T47D (cell line): ENCODE measurements around the gene RAI1.
A peak's percentile ranks its signal among the peaks of the same experiment; 100 is the strongest.

Experiments
- DNase-seq, 2 experiments: peaks; one replicate each; pipeline versions ENCODE4 v3.0.0 to v3.0.0-alpha.2; 2011 to 2012; ENCODE audit warnings: low read depth in 1 of 2, low spot score in 1 of 2
- JUND ChIP-seq: IDR thresholded peaks from 2 replicates; pipeline ENCODE4 v1.6.1; 2012; ENCODE audit warnings: low read depth
- in situ Hi-C: cut with HindIII; loops from 2 replicates; pipeline ENCODE4 v1.10.0; 2016; ENCODE audit warnings: low sequenced_read_pairs, low pct_unique_long_range_greater_than_20kb

The RAI1 gene

GRCh38 chr17:17743391-17744112 lies 62.3 kb downstream of the RAI1 start:
- no peak for DNase-seq
- no peak for TF ChIP-seq JUND
- in situ Hi-C loops: no loop called here

GRCh38 chr17:17744116-17744515 lies 62.9 kb downstream of the RAI1 start:
- TF ChIP-seq JUND: no peak
- in situ Hi-C loops: no loop called here
- DNase-seq: no peak

- no peak for TF ChIP-seq JUND
- in situ Hi-C loops: no loop called here
Observed at GRCh38 chr17:17745476-17746455, 64.5 kb downstream of the RAI1 start.

GRCh38 chr17:17748179-17748578 lies 66.9 kb downstream of the RAI1 start:
- no peak for TF ChIP-seq JUND
- no peak for DNase-seq
- in situ Hi-C loops: no loop called here

More at GRCh38 chr17:17745476-17746455, 64.5 kb downstream of the RAI1 start:
- DNase-seq: no peak

- no peak for TF ChIP-seq JUND
- no peak for DNase-seq
- in situ Hi-C loops: no loop called here
Observed at GRCh38 chr17:17748604-17749003, 67.3 kb downstream of the RAI1 start.

GRCh38 chr17:17749025-17749772 lies 67.9 kb downstream of the RAI1 start:
- no peak for DNase-seq
- TF ChIP-seq JUND: no peak
- in situ Hi-C loops: no loop called here

- in situ Hi-C loops: no loop called here
- peak; percentile 57 to 66 for DNase-seq
- TF ChIP-seq JUND: no peak
Observed at GRCh38 chr17:17749921-17750320, 68.7 kb downstream of the RAI1 start.

GRCh38 chr17:17750881-17751280 lies 69.6 kb downstream of the RAI1 start:
- TF ChIP-seq JUND: no peak
- in situ Hi-C loops: no loop called here
- no peak for DNase-seq

GRCh38 chr17:17751489-17752088 lies 70.3 kb downstream of the RAI1 start:
- DNase-seq: no peak
- no peak for TF ChIP-seq JUND
- in situ Hi-C loops: no loop called here

DNA sequence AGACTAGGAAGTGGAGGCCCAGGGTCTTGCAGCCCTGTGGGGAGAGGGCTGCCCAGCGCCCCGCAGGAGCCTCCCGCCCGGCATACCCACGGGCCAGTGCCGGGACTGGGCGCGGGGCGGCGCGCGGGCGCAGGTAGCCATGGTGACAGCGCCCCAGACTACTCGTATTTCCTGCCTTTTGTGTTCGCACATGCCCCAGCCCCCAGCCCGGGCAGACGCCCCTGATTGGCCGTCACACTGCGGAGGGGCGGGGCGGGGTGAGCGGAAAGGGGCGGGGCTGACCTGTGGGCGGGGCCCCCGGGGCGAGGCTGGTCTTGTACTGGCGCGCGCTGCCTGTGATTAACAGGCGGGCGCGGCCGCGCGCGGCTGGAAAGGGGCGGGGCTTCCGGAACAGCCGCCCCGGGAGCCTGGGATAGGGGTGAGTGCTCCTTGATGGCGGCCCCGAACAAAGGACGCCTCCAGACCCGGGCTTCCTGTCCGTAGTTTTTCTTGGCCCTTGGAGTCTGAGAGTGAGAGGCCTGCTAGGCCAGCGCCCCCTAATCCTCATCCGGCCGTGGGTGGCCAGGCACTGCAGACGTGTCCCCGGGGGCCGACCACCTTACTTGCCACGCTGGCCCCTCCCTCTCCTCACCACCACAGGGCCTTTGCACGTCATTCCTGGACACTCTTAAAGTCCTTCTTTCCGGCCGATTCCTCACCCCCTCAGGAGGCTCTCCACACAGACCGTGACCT lies 71.0 kb downstream of the RAI1 start:
- DNase-seq: peak; percentile 91 to 94
- TF ChIP-seq JUND: no peak

GRCh38 chr17:17752821-17753321 lies 71.6 kb downstream of the RAI1 start:
- no peak for TF ChIP-seq JUND
- DNase-seq: no peak
- in situ Hi-C loops: no loop called here

More for the DNA sequence above, 71.0 kb downstream of the RAI1 start:
- in situ Hi-C loops: no loop called here
